GM18861 (cell line): ENCODE measurements around the gene SERINC5.

Experiments used
- ATAC-seq: cut with Tn5 transposase; IDR thresholded peaks from one replicate; pipeline ENCODE4 v1.9.1; 2021; ENCODE audit not compliant: unreplicated experiment

Gene SERINC5

GRCh38 chr5:80230269-80230992, 25.4 kb downstream of the SERINC5 start:
- ATAC-seq = no peak

- no peak for ATAC-seq
Observed at GRCh38 chr5:80229902-80230255, 26.0 kb downstream of the SERINC5 start.

DNA sequence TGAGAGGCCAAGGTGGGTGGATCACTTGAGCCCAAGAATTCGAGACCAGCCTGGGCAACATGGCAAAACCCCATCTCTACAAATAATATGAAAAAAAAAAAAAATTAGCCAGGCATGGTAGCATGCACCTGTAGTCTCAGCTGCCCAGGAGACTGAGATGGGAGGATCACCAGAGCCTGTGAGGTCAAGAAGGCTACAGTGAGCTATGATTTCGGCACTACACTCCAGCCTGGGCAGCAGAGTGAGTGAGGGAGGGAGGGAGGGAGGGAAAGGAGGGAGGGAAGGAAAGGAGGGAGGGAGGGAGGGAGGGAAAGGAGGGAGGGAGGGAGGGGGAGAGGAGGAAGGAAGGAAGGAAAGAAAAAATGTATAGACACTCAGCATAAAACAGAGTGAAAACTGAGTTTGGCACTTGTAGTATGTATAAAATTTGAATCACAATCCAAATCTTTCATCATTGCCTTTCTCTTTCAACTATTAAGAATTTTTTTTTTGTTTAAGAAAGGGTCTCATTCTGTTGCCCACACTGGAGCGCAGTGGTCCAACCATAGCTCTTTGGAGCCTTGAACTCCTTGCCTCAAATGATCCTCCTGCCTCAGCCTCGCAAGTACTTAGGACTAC, 27.8 kb downstream of the SERINC5 start:
- ATAC-seq = no peak

GRCh38 chr5:80225934-80226326, 29.9 kb downstream of the SERINC5 start:
- ATAC-seq = no peak

GRCh38 chr5:80225189-80225933, 30.5 kb downstream of the SERINC5 start:
- no peak for ATAC-seq

GRCh38 chr5:80223561-80223960, 32.3 kb downstream of the SERINC5 start:
- no peak for ATAC-seq

DNA sequence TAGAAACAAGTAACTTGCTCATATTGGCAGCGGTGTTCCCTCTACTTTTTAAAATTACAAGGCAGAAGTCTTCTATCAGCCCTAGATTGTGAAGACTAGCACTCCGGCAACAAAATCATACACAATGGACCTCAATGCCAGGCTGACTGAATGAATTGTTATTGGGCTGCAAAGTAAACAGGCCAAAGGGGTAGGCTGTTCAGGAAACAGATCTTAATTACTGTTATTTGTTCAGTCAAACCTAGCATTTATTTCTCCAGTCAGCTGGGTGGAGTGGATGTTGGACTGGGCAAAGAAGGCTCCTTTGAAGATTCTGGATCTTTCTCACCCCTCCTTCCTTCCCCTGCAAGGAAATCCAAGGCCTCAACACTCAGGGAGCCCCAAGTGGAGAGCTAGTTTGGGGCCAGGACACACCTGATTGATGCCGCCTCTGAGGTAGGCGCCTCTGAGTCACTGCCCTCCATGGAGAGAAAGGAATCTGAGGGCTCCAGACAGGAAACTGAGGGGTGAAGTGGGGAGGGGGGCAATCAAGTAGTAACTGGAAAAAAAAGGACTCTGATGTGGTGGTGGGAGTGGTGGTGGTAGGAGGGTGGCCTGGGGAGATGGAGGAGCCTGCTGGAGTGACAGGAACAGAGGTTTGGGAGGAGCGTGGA, 35.5 kb downstream of the SERINC5 start:
- ATAC-seq = no peak

DNA sequence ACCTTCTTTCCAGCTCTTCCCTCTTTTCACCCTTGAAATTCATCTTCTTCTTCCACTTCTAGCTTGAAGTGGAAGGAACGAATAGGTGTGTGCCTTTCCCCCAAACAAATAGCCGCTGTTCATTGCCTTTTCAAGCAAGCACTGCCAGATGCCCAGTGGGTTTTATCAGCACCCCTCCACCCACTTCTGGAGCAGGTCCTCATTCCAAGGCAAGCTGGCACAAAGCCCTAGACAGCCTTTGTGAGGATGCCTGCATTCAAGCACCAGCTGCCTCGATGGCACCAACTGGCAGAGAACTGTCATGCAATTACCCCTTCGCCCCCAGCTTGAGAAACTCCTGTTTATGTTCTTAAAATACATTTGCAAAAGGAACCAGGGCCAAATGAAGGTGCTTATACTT, 36.5 kb downstream of the SERINC5 start:
- ATAC-seq = no peak

GRCh38 chr5:80217667-80218066, 38.2 kb downstream of the SERINC5 start:
- ATAC-seq = no peak

- no peak for ATAC-seq
Observed at GRCh38 chr5:80216753-80217596, 38.9 kb downstream of the SERINC5 start.

- ATAC-seq = no peak
Observed at GRCh38 chr5:80216096-80216495, 39.8 kb downstream of the SERINC5 start.

DNA sequence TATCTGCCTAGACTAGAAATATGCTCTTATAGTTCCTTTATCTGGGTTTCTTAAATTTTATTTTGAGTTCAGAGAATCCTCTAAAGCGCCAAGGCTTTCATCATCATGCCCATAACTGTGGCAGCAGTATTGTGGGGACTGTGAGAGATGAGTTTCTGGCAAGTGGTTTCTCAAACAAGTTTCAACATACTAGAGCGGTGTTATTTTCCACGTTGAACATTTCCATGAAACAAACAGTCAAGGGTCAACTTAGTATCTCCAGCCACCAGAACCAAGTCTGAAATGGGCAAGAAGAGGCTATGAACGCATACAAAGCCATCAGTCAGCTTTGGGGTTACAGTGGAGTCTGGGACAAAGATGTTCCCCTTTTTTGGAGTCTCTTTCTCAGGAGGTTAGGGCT, 40.3 kb downstream of the SERINC5 start:
- ATAC-seq = no peak

GRCh38 chr5:80213466-80213865, 42.4 kb downstream of the SERINC5 start:
- ATAC-seq = no peak

- ATAC-seq = no peak
Observed at GRCh38 chr5:80212171-80212667, 43.6 kb downstream of the SERINC5 start.

- ATAC-seq = no peak
Observed at GRCh38 chr5:80211327-80211726, 44.5 kb downstream of the SERINC5 start.

DNA sequence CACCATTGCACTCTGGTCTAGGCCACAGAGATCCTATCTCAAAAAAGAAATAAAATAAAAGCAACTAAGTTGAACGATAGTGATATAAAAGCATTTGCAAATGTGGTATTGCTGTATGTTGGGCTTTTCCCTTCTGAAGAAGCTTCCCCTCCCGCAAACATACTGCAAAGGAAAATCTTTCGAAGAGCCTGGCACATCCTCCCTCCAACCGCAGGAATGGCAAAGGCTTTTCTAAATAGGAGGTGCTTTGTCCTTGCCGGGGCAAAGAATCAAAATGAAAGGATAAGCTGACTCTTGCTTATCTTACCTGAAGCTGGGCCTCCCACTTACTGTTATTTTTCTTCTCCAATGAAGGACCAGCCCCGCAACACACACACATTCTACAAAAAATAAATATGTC, 45.8 kb downstream of the SERINC5 start:
- no peak for ATAC-seq

- ATAC-seq = no peak
Observed at GRCh38 chr5:80208381-80208780, 47.5 kb downstream of the SERINC5 start.

GRCh38 chr5:80207832-80208231, 48.0 kb downstream of the SERINC5 start:
- ATAC-seq = no peak

DNA sequence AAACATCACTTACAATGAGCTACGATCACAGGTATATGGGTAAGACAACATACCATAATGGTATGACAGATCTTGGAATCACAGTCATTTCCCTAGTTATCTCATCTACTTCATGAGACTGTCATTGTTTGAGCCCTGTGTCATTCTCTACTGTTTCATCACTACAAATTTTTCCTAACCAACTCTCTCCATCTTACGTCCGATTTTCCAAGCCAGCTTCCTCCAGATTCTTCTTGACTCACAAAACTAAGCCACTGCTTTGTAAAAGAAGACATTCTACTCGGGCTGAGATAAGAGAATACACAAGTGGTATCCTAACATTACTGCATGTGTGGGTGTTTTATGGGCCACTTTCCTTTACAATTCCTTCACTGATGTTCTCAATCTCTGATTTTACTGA, 49.6 kb downstream of the SERINC5 start:
- ATAC-seq = no peak

DNA sequence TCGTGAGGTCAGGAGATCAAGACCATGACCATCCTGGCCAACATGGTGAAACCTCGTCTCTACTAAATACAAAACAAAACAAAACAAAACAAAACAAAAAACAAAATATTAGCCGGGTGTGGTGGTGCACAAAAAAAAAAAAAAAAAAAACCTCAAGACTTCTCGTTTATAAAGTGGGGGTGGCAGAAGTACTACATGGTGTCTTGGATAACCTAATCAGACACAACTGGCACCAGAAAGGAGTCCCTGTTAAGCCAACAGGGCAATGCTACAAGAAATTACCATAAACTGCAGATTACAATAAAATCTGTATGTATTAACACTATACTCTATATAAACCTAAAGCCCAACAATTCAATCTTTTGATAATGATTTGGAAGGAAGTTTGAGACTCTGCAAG, 50.0 kb downstream of the SERINC5 start:
- ATAC-seq = no peak
